Prostate gland (tissue), 2 donors: ENCODE measurements around the gene IPO11. TPM values are rescaled to one million over a fixed set of nuclear protein-coding genes. Genes with fewer than 3 reads are reported as not detected.
"Not testable (repeated sequence)": the region's sequence is repeated elsewhere in the genome, so short reads cannot be mapped to it uniquely, and the experiment has no call there.

Experiments
- DNase-seq: peaks from one replicate; pipeline ENCODE4 v3.0.0-alpha.2; 2019; ENCODE audit warnings: low spot score
- H3K27ac ChIP-seq, 2 donors: fragments of 200-600 bp; sonication (generic); 2 replicates each; pipeline ENCODE4 v1.5.1; 2017 to 2019
- H3K27me3 ChIP-seq: fragments of 200-600 bp; sonication (generic); replicated peaks from 2 replicates; pipeline ENCODE4 v1.5.1; 2019; ENCODE audit not compliant: insufficient read depth
- H3K36me3 ChIP-seq, 2 donors: fragments of 200-600 bp; sonication (generic); 1 replicate in 1 of 2; 2 replicates in 1 of 2; pipeline versions ENCODE4 v1.5.1 to v1.8.1; 2017 to 2019
- H3K4me1 ChIP-seq: fragments of 200-600 bp; sonication (generic); replicated peaks from 2 replicates; pipeline ENCODE4 v1.5.1; 2019
- H3K4me3 ChIP-seq, 2 donors: fragments of 200-600 bp; sonication (generic); 2 replicates each; pipeline ENCODE4 v1.5.1; 2017 to 2019
- H3K9me3 ChIP-seq: fragments of 200-600 bp; sonication (generic); 2 replicates; pipeline ENCODE4 v1.5.1; 2017
- POLR2A ChIP-seq: fragments of 450-650 bp; IDR thresholded peaks from one replicate; pipeline ENCODE4 v1.6.1; 2016; ENCODE audit warnings: antibody characterized with exemption, mild to moderate bottlenecking
- POLR2AphosphoS5 ChIP-seq: sonication (generic); formaldehyde crosslinking; IDR thresholded peaks from one replicate; pipeline ENCODE4 v1.6.1; 2017; ENCODE audit warnings: antibody characterized with exemption
- WGBS: methylation state at CpG from one replicate; pipeline ENCODE4 v1.1.5; 2018; 5-methylcytosine and 5-hydroxymethylcytosine counted together
- intact Hi-C: fragments of 100-400 bp; cut with DNase I; formaldehyde crosslinking; loops from one replicate; pipeline ENCODE4 v1.14.2; 2022
- total RNA-seq, 2 donors: library from RNA; depleted of rRNA; stranded (reverse); fragments of >200 nt; gene quantifications; one replicate each; pipeline ENCODE4 v1.1.0, GENCODE V29; 2016
- TF ChIP-seq, protein P1 (sequence below), 4 experiments: fragments of 200-600 bp in 2 of 4; fragments of 450-650 bp in 2 of 4; sonication (generic) in 2 of 4; IDR thresholded peaks; 1 replicate in 3 of 4; 2 replicates in 1 of 4; pipeline ENCODE4 v1.5.1; 2016 to 2019; ENCODE audit warnings: antibody characterized with exemption in 4 of 4, mild to moderate bottlenecking in 2 of 4, moderate library complexity in 2 of 4

Gene IPO11
- total RNA-seq, 2 donors from 2014 or later, result 15.5 to 36.2 TPM

DNA sequence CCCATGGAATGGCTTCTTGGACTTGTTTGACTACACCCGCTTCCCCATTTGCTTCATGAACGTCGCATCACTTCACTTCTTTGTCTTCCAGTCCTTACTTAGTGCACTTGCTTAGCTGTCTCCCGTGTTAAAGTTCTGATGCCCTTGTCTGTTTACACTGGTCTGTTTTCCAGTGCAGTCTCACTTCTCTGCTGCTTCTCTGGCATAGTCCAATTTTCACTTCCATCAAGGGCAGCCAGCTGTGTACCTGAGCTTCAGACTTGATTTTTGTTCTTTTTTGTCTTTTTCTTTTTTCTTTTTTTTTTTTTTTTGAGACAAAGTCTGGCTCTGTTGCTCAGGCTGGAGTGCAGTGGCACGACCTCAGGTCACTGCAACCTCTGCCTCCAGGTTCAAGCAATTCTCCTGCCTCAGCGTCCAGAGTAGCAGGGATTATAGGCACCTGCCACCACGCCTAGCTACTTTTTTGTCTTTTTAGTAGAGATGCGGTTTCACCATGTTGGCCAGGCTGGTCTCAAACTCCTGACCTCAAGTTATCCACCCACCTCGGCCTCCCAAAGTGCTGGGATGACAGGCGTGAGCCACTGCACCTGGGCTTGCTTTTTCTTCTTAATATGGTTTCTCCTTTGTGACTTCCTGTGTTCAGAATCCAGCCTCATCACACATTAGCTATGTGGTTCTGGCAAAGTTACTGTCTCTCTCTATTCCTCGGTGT, 241.5 kb downstream of the IPO11 start:
- TF ChIP-seq, protein P1, sequence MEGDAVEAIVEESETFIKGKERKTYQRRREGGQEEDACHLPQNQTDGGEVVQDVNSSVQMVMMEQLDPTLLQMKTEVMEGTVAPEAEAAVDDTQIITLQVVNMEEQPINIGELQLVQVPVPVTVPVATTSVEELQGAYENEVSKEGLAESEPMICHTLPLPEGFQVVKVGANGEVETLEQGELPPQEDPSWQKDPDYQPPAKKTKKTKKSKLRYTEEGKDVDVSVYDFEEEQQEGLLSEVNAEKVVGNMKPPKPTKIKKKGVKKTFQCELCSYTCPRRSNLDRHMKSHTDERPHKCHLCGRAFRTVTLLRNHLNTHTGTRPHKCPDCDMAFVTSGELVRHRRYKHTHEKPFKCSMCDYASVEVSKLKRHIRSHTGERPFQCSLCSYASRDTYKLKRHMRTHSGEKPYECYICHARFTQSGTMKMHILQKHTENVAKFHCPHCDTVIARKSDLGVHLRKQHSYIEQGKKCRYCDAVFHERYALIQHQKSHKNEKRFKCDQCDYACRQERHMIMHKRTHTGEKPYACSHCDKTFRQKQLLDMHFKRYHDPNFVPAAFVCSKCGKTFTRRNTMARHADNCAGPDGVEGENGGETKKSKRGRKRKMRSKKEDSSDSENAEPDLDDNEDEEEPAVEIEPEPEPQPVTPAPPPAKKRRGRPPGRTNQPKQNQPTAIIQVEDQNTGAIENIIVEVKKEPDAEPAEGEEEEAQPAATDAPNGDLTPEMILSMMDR (IDR thresholded peaks at IDR 0.05), result no peak
- TF ChIP-seq POLR2A (no peak), POLR2AphosphoS5 (no peak)
- intact Hi-C loops, result no loop called here
- H3K36me3 ChIP-seq, result no peaks in the 10 kb centered on the region
- no peaks in the 10 kb centered on the region for H3K4me1 ChIP-seq
- 89% methylated on average over 11 of the region's 11 CpGs for WGBS
- H3K9me3 ChIP-seq, result no peaks in the 10 kb centered on the region
- no peak for DNase-seq
- H3K27me3 ChIP-seq, result no peaks in the 10 kb centered on the region
- H3K4me3 ChIP-seq, result no peak overlapping the region
- no peak overlapping the region for H3K27ac ChIP-seq

DNA sequence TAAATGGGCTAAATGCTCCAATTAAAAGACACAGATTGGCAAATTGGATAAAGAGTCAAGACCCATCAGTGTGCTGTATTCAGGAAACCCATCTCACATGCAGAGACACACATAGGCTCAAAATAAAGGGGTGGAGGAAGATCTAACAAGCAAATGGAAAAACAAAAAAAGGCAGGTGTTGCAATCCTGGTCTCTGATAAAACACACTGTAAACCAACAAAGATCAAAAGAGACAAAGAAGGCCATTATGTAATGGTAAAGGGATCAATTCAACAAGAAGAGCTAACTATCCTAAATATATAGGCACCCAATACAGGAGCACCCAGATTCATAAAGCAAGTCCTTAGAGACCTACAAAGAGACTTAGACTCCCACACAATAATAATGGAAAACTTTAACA, 245.2 kb downstream of the IPO11 start:
- H3K4me1 ChIP-seq, H3K9me3 ChIP-seq, DNase-seq, H3K4me3 ChIP-seq, intact Hi-C loops, H3K27ac ChIP-seq, H3K27me3 ChIP-seq, H3K36me3 ChIP-seq: not testable (repeated sequence)

- H3K27me3 ChIP-seq, result no peaks in the 10 kb centered on the region
- H3K27ac ChIP-seq, result no peak overlapping the region
- no peaks in the 10 kb centered on the region for H3K36me3 ChIP-seq
- TF ChIP-seq POLR2AphosphoS5 (no peak), POLR2A (no peak)
- TF ChIP-seq, protein P1 (IDR thresholded peaks at IDR 0.05), result no peak
- intact Hi-C loops, result no loop called here
- H3K9me3 ChIP-seq, result no peaks in the 10 kb centered on the region
- H3K4me3 ChIP-seq, result no peak overlapping the region
- no peaks in the 10 kb centered on the region for H3K4me1 ChIP-seq
- no peak for DNase-seq
- 78% methylated on average over 8 of the region's 8 CpGs for WGBS
Observed at GRCh38 chr5:62661126-62661525, 248.6 kb downstream of the IPO11 start.

DNA sequence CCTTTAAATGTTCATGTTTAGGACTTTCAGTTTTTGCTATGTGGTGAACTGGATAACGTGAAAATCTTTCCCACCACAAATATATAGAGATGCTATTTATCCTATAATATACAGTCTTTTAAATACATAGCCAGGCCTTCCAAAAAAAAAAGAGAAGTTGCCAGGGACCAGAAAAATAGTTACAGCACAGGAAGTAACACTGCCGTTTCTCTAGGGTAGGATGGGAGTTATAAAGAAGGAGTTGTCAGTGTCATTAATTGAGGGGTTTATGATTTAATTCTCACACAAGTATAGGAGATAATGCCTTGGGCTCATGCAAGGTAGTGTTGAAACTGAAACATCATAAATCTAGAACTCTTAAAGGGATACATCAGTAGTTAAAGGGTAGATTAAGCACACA, 250.0 kb downstream of the IPO11 start:
- H3K4me3 ChIP-seq, result no peak overlapping the region
- no peak overlapping the region for H3K27ac ChIP-seq
- H3K4me1 ChIP-seq, result no peaks in the 10 kb centered on the region
- H3K36me3 ChIP-seq, result no peaks in the 10 kb centered on the region
- intact Hi-C loops, result no loop called here
- WGBS, result 52% methylated on average over 2 of the region's 2 CpGs
- TF ChIP-seq POLR2AphosphoS5 (no peak), POLR2A (no peak)
- TF ChIP-seq, protein P1 (IDR thresholded peaks at IDR 0.05), result no peak
- no peaks in the 10 kb centered on the region for H3K27me3 ChIP-seq
- H3K9me3 ChIP-seq, result no peaks in the 10 kb centered on the region
- DNase-seq, result no peak

- no peaks in the 10 kb centered on the region for H3K36me3 ChIP-seq
- H3K9me3 ChIP-seq, result no peaks in the 10 kb centered on the region
- no peak overlapping the region for H3K27ac ChIP-seq
- no peak for DNase-seq
- intact Hi-C loops, result no loop called here
- no peak overlapping the region for H3K4me3 ChIP-seq
- no peak for TF ChIP-seq POLR2A
- TF ChIP-seq POLR2AphosphoS5, result no peak
- TF ChIP-seq, protein P1 (IDR thresholded peaks at IDR 0.05), result no peak
- WGBS, result 100% methylated on average over 1 of the region's 1 CpG
- no peaks in the 10 kb centered on the region for H3K27me3 ChIP-seq
- no peaks in the 10 kb centered on the region for H3K4me1 ChIP-seq
Observed at GRCh38 chr5:62671479-62671878, 258.9 kb downstream of the IPO11 start.

GRCh38 chr5:62676596-62676995, 264.0 kb downstream of the IPO11 start:
- H3K4me3 ChIP-seq, H3K27ac ChIP-seq, H3K4me1 ChIP-seq, intact Hi-C loops, DNase-seq, H3K36me3 ChIP-seq, H3K9me3 ChIP-seq, H3K27me3 ChIP-seq: not testable (repeated sequence)
